ENCODE data around the gene ZNF525.

GRCh38 chr19:53365134-53365898 is at the start of gene ZNF525:
- TF ChIP-seq POLR2AphosphoS5 (IDR thresholded peaks at IDR 0.05; ENCODE audit: low read depth) = peak; percentile 65
- TF ChIP-seq, protein P1, sequence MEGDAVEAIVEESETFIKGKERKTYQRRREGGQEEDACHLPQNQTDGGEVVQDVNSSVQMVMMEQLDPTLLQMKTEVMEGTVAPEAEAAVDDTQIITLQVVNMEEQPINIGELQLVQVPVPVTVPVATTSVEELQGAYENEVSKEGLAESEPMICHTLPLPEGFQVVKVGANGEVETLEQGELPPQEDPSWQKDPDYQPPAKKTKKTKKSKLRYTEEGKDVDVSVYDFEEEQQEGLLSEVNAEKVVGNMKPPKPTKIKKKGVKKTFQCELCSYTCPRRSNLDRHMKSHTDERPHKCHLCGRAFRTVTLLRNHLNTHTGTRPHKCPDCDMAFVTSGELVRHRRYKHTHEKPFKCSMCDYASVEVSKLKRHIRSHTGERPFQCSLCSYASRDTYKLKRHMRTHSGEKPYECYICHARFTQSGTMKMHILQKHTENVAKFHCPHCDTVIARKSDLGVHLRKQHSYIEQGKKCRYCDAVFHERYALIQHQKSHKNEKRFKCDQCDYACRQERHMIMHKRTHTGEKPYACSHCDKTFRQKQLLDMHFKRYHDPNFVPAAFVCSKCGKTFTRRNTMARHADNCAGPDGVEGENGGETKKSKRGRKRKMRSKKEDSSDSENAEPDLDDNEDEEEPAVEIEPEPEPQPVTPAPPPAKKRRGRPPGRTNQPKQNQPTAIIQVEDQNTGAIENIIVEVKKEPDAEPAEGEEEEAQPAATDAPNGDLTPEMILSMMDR (IDR thresholded peaks at IDR 0.05; ENCODE audit: insufficient read depth, low read length) = no peak

Data from HL-60 (cell line).